Measurements from ENCODE around the gene PRMT9.
A peak's percentile ranks its signal among the peaks of the same experiment; 100 is the strongest.

Gene PRMT9

GRCh38 chr4:147678796-147679549 lies 5.0 kb downstream of the PRMT9 start:
- DNase-seq (ENCODE audit: low spot score): peak; percentile 23

DNA sequence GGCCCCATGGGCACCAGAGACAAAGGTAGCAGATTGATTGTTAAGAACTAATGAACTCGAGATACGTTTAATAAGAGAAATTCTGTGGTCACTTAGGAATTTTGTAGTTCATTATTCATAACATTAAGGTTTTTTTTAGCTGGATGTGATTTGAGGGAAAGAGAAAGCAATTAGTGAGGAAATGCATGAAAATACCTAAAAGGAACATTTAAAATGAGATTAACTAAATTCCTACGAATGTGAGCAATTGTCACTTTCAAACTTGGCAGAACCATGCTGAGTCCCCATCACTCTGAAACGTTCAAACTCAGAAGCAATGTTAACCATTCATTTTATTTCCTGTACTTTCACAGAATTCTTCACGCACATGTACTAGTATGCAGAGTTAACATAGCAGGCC lies 5.9 kb downstream of the PRMT9 start:
- DNase-seq (ENCODE audit: low spot score): no peak

DNA sequence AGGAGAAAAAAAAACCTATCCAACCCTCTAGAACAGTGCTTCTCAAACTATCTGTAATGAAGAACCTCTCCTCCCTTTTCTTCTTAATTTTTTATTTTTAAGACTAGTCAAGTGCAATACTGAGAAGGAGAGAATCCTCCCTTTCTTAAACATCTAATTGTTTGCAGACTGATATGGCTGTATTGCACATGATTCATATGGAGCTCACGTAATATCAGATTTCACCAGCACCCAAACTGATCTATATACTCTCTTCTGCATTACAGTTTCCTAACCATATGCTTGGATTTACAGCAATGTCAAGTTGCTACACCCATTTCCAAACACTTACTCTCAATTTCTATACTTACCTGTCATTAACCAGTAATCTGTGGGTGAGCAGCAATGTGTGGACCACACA lies 9.5 kb downstream of the PRMT9 start:
- DNase-seq (ENCODE audit: low spot score): no peak

- no peak for DNase-seq (ENCODE audit: low spot score)
Measured at GRCh38 chr4:147674073-147674472, 9.9 kb downstream of the PRMT9 start.

DNA sequence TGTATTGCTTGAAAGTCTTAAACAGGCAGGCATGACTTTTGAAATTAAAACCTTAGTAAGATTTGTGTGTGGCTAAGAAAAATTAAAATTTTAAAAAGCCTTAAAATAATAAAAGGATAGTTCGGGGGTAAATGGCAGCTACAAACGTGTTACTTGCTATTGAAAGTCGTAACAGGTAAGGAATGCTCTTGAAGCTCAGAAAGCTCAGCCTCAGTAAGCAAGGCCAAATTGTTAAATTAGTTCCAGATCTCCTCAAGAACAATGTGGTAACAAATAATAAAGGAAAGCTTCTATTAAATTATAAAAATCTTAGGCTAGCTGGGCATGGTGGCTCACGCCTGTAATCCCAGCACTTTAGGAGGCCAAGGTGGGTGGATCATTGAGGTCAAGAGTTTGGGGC lies 25.5 kb downstream of the PRMT9 start:
- no peak for DNase-seq (ENCODE audit: low spot score)

GRCh38 chr4:147655639-147656038 lies 28.3 kb downstream of the PRMT9 start:
- DNase-seq (ENCODE audit: low spot score): no peak

GRCh38 chr4:147651563-147651962 lies 32.4 kb downstream of the PRMT9 start:
- no peak for DNase-seq (ENCODE audit: low spot score)

GRCh38 chr4:147648656-147649055 lies 35.3 kb downstream of the PRMT9 start:
- DNase-seq (ENCODE audit: low spot score): no peak

- DNase-seq (ENCODE audit: low spot score): no peak
Measured at GRCh38 chr4:147645099-147645498, 38.9 kb downstream of the PRMT9 start.

GRCh38 chr4:147644471-147644870 lies 39.5 kb downstream of the PRMT9 start:
- DNase-seq (ENCODE audit: low spot score): no peak

DNA sequence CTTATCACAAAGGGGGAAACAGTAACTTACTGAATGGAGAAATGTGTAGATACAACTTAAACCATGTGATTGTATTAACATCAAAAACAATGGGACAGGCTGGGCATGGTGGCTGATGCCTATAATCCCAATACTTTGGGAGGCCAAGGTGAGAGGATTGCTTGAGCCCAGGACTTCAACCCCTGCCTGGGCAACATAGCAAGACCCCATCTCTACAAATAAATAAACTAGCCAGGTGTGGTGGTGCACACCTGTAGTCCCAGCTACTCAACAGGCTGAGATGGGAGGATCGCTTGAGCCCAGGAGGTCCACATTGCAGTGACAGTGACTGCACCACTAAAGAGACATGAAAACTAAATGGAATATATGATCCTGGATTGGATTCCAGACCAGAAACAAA lies 40.3 kb downstream of the PRMT9 start:
- DNase-seq (ENCODE audit: low spot score): no peak

DNA sequence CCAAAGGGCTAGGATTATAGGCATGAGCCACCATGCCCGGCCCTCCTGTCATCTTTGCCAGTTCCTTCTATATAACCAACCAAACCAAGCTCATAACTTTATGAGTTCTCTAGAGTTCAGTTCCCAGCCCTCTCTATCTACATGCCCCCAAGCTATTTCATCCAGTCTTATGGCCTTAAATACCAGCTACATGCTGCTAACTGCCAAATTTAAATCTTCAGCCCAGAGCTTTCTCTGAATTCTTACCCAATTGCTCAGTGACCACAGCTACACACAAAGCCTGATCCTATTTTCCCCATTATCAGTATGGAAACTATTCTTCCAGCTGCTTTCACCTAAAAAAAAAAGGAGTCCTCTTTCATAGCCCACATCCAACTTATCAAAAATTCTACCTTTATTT lies 43.6 kb downstream of the PRMT9 start:
- no peak for DNase-seq (ENCODE audit: low spot score)

DNA sequence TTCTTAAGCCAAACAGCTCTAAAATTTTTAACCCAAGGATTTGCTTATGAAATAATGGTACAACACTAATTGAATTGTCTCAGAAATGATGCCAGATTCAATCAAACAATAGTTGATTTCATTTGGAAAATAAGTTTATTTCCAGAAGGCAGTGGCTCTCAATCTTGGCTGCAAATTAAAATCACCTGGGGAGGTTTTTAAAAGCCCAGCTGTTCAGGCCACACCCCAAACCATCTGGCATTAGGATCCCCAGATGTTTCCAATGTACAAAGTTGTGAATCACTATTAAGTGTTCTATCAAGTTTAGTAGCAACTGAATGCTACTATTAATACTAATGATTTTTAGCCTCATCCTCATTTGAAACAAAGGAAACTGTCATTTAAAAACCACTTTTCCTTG lies 44.6 kb downstream of the PRMT9 start:
- DNase-seq (ENCODE audit: low spot score): no peak

GRCh38 chr4:147638942-147639341 lies 45.0 kb downstream of the PRMT9 start:
- DNase-seq (ENCODE audit: low spot score): no peak

GRCh38 chr4:147638365-147638764 lies 45.6 kb downstream of the PRMT9 start:
- no peak for DNase-seq (ENCODE audit: low spot score)

DNA sequence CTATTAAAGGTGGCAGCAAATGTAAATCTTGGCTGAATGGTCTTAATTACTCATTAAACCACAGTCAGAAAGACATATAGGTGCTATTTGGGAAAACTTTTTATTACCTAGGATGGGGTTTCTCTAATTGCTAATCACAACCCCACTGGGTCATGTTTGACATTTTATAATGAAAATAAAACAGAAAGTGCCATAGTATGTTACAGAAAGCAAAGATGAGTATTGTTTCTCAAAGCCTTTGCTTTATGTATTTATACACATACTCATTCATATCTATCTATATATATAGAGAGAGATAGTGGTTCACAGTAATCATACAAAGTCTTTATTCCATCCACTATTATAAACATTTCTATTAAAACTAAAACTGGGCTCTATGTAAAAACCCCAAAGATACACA lies 48.6 kb downstream of the PRMT9 start:
- DNase-seq (ENCODE audit: low spot score): no peak

GRCh38 chr4:147633643-147634042 lies 50.3 kb downstream of the PRMT9 start:
- no peak for DNase-seq (ENCODE audit: low spot score)

DNA sequence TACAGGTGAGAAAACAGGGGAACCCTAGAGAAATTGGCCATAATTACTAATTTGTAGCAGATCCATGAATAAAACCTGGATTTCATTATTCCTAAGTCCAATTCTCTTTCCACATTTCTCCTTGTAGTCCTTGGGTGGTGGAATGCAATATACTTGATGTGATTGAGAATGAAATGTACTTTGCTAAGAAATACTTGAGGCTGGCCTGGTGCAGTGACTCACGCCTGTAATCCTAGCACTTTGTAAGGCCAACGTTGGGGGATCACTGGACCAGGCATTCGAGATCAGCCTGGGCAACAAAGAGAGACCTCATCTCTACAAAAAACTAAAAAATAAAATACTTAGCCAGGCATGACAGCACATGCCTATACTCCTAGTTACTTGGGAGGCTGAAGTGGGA lies 50.9 kb downstream of the PRMT9 start:
- no peak for DNase-seq (ENCODE audit: low spot score)

- no peak for DNase-seq (ENCODE audit: low spot score)
Measured at GRCh38 chr4:147629783-147630730, 53.9 kb downstream of the PRMT9 start.

GRCh38 chr4:147628415-147628814 lies 55.5 kb downstream of the PRMT9 start:
- no peak for DNase-seq (ENCODE audit: low spot score)

- DNase-seq (ENCODE audit: low spot score): no peak
Measured at GRCh38 chr4:147626903-147627302, 57.1 kb downstream of the PRMT9 start.

DNA sequence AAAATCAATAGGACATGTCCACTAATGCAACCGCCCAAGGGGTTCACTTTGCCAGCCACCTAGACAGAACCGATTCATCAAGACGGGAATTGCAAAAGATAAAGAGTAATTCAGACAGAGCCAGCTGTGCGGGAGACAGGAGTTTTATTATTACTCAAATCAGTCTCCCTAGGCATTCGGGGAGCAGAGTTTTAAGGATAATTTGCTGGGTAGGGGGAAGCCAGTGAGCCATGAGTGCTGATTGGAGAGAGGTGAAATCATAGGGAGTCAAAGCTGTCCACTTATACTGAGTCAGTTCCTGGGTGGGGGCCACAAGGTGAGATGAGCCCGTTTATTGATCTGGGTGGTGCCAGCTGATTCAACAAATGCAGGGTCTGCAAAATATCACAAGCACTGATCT lies 58.2 kb downstream of the PRMT9 start:
- no peak for DNase-seq (ENCODE audit: low spot score)

- DNase-seq (ENCODE audit: low spot score): no peak
Measured at GRCh38 chr4:147620315-147620714, 63.6 kb downstream of the PRMT9 start.
